ENCODE measurements around the gene TIMELESS.
"Not testable (repeated sequence)": the region's sequence is repeated elsewhere in the genome, so short reads cannot be mapped to it uniquely, and the experiment has no call there.

The TIMELESS gene

GRCh38 chr12:56448860-56449621 lies at the start of gene TIMELESS:
Gene TIMELESS (minus strand): TSS chr12:56449426. CDS start chr12:56434170, 15,256 bp downstream.
- peak; percentile 96 for DNase-seq (ENCODE audit: low spot score)

GRCh38 chr12:56498126-56498902 lies 49.1 kb upstream of the TIMELESS start:
- DNase-seq (ENCODE audit: low spot score): not testable (repeated sequence)

- not testable (repeated sequence) for DNase-seq (ENCODE audit: low spot score)
These were observed 47.5 kb upstream of the TIMELESS start for GRCh38 chr12:56496704-56497103.

- DNase-seq (ENCODE audit: low spot score): not testable (repeated sequence)
These were observed 45.3 kb upstream of the TIMELESS start for GRCh38 chr12:56494481-56494880.

- not testable (repeated sequence) for DNase-seq (ENCODE audit: low spot score)
These were observed 44.8 kb upstream of the TIMELESS start for GRCh38 chr12:56494106-56494415.

GRCh38 chr12:56493409-56494105 lies 44.3 kb upstream of the TIMELESS start:
- DNase-seq (ENCODE audit: low spot score): not testable (repeated sequence)

- DNase-seq (ENCODE audit: low spot score): no peak
These were observed 41.1 kb upstream of the TIMELESS start for GRCh38 chr12:56490360-56490759.

- DNase-seq (ENCODE audit: low spot score): peak; percentile 95
These were observed 39.1 kb upstream of the TIMELESS start, which contains the start of gene GLS2 for GRCh38 chr12:56488041-56488955. Gene GLS2 (minus strand): TSS chr12:56488161. CDS start chr12:56488118, 43 bp downstream.

GRCh38 chr12:56487448-56488040 lies 38.3 kb upstream of the TIMELESS start:
- DNase-seq (ENCODE audit: low spot score): peak; percentile 32

GRCh38 chr12:56486694-56487093 lies 37.5 kb upstream of the TIMELESS start:
- no peak for DNase-seq (ENCODE audit: low spot score)

GRCh38 chr12:56484566-56484965 lies 35.3 kb upstream of the TIMELESS start:
- no peak for DNase-seq (ENCODE audit: low spot score)

GRCh38 chr12:56479625-56480024 lies 30.4 kb upstream of the TIMELESS start:
- no peak for DNase-seq (ENCODE audit: low spot score)

GRCh38 chr12:56477521-56478225 lies 28.4 kb upstream of the TIMELESS start:
- no peak for DNase-seq (ENCODE audit: low spot score)

GRCh38 chr12:56476972-56477432 lies 27.8 kb upstream of the TIMELESS start:
- DNase-seq (ENCODE audit: low spot score): no peak

- DNase-seq (ENCODE audit: low spot score): no peak
These were observed 26.9 kb upstream of the TIMELESS start for GRCh38 chr12:56476143-56476542.

GRCh38 chr12:56474389-56474788 lies 25.2 kb upstream of the TIMELESS start:
- DNase-seq (ENCODE audit: low spot score): no peak

- DNase-seq (ENCODE audit: low spot score): peak; percentile 14
These were observed 20.0 kb upstream of the TIMELESS start for GRCh38 chr12:56469007-56469930.

- peak; percentile 96 for DNase-seq (ENCODE audit: low spot score)
These were observed 19.2 kb upstream of the TIMELESS start, which contains the start of gene SPRYD4 for GRCh38 chr12:56468216-56469006. Gene SPRYD4 (plus strand): TSS chr12:56468578. CDS start chr12:56468592, 14 bp downstream.
